Keratinocyte (primary cell): ENCODE measurements around the gene NECTIN1.

ENCODE experiments used
- CTCF ChIP-seq, 3 experiments: IDR thresholded peaks in 1 of 3; conservative IDR thresholded peaks in 1 of 3; optimal IDR thresholded peaks in 1 of 3; 2 replicates in 2 of 3; 3 replicates in 1 of 3; pipeline versions ENCODE3 to v1.5.1; 2011; ENCODE audit warnings: low read length in 3 of 3, mild to moderate bottlenecking in 3 of 3, moderate library complexity in 2 of 3, control low read depth in 1 of 3, inconsistent platforms in 1 of 3; ENCODE audit not compliant: insufficient read depth in 2 of 3; ENCODE audit errors: extremely low read depth in 1 of 3
- EZH2 ChIP-seq: IDR thresholded peaks from one replicate; pipeline ENCODE4 v1.6.1; 2012; ENCODE audit warnings: inconsistent platforms, mild to moderate bottlenecking, low read length, moderate library complexity

- no peak for TF ChIP-seq CTCF (optimal IDR thresholded peaks at IDR 0.05 in 1 of 3, IDR thresholded peaks at IDR 0.05 in 1 of 3, conservative IDR thresholded peaks at IDR 0.05 in 1 of 3; ENCODE audit: extremely low read depth in 1 of 3, insufficient read depth in 2 of 3, low read length in 3 of 3)
- TF ChIP-seq EZH2: no peak
These were observed 50.6 kb downstream of the NECTIN1 start for GRCh38 chr11:119678351-119678750.
